PC-3 (cell line): ENCODE data around the gene ZNF487. TPM values are rescaled to one million over a fixed set of nuclear protein-coding genes. Genes with fewer than 3 reads are reported as not detected.
"Not testable (repeated sequence)": the region's sequence is repeated elsewhere in the genome, so short reads cannot be mapped to it uniquely, and the experiment has no call there.

Source experiments
- ATAC-seq: fragments of 200-7000 bp; cut with Tn5 transposase; 2 replicates; pipeline ENCODE4 v1.9.1; 2020; ENCODE audit warnings: mild to moderate bottlenecking, moderate library complexity
- BruUV-seq: library from RNA; stranded (reverse); fragments of 400-500 nt; replicated peaks from 2 replicates; lab custom pipeline; 2021; lab: Mats Ljungman, UMichigan
- CTCF ChIA-PET: fragments of 300-600 bp; sonication (Branson Sonifier 250); formaldehyde crosslinking; loops from one replicate; lab custom pipeline; 2022; ENCODE audit warnings: antibody characterized with exemption; lab: Charles Lee
- POLR2A ChIA-PET: fragments of 300-600 bp; sonication (Branson Sonifier 250); formaldehyde crosslinking; loops from one replicate; lab custom pipeline; 2022; ENCODE audit warnings: antibody characterized with exemption; ENCODE audit not compliant: unreplicated experiment; lab: Charles Lee
- DNase-seq: peaks from one replicate; pipeline ENCODE4 v3.0.0-alpha.2; 2015
- H2AFZ ChIP-seq: fragments of 300-600 bp; sonication (generic); 2 replicates; pipeline ENCODE4 v1.6.0; 2016; ENCODE audit warnings: antibody characterized with exemption, low read length
- H3F3A ChIP-seq: fragments of 300-600 bp; sonication (generic); one replicate; pipeline ENCODE4 v1.6.0; 2017; ENCODE audit warnings: antibody characterized with exemption, low read length, control low read depth, mild to moderate bottlenecking; ENCODE audit not compliant: unreplicated experiment
- H3K27ac ChIP-seq: fragments of 300-600 bp; sonication (generic); 2 replicates; pipeline ENCODE4 v1.5.1; 2016; ENCODE audit warnings: mild to moderate bottlenecking, low read length
- H3K27me3 ChIP-seq: fragments of 300-600 bp; sonication (generic); 2 replicates; pipeline ENCODE4 v1.6.1; 2016; ENCODE audit warnings: low read length, mixed read lengths
- H3K36me3 ChIP-seq: fragments of 300-600 bp; sonication (generic); 2 replicates; pipeline ENCODE4 v1.6.1; 2016; ENCODE audit warnings: low read depth, mixed run types, low read length, mixed read lengths
- H3K4me1 ChIP-seq: fragments of 300-600 bp; sonication (generic); 2 replicates; pipeline ENCODE4 v1.5.1; 2016; ENCODE audit warnings: low read length; ENCODE audit not compliant: insufficient read depth
- H3K4me2 ChIP-seq: fragments of 300-600 bp; sonication (generic); 2 replicates; pipeline ENCODE4 v1.6.0; 2016; ENCODE audit warnings: low read length
- H3K4me3 ChIP-seq: fragments of 300-600 bp; sonication (generic); 2 replicates; pipeline ENCODE4 v1.5.1; 2016; ENCODE audit warnings: mild to moderate bottlenecking, low read length, mixed read lengths
- H3K79me2 ChIP-seq: fragments of 300-600 bp; sonication (generic); 2 replicates; pipeline ENCODE4 v1.6.1; 2017; ENCODE audit warnings: low read length, mixed read lengths
- H3K9ac ChIP-seq: fragments of 300-600 bp; sonication (generic); 2 replicates; pipeline ENCODE4 v1.6.0; 2016; ENCODE audit warnings: mild to moderate bottlenecking, low read length
- H3K9me2 ChIP-seq: fragments of 300-600 bp; sonication (generic); replicated peaks from 2 replicates; pipeline ENCODE4 v1.6.1; 2016; ENCODE audit warnings: mixed run types, low read length, mixed read lengths
- H3K9me3 ChIP-seq: fragments of 300-600 bp; sonication (generic); 2 replicates; pipeline ENCODE4 v1.6.1; 2016; ENCODE audit warnings: low read length, mixed read lengths
- H4K20me1 ChIP-seq: fragments of 300-600 bp; sonication (generic); 2 replicates; pipeline ENCODE4 v1.6.1; 2016; ENCODE audit warnings: low read length, mixed read lengths
- CTCF ChIP-seq: fragments of 300-600 bp; sonication (generic); conservative IDR thresholded peaks from 2 replicates; pipeline ENCODE4 v1.5.1; 2017; ENCODE audit warnings: antibody characterized with exemption, low read depth, mild to moderate bottlenecking, low read length
- EZH2 ChIP-seq: fragments of 300-600 bp; sonication (generic); IDR thresholded peaks from one replicate; pipeline ENCODE4 v1.6.1; 2017; ENCODE audit warnings: antibody characterized with exemption, mild to moderate bottlenecking, low read length; ENCODE audit not compliant: unreplicated experiment
- EZH2phosphoT487 ChIP-seq: fragments of 300-600 bp; sonication (generic); IDR thresholded peaks from 2 replicates; pipeline ENCODE4 v1.6.1; 2018; ENCODE audit warnings: mild to moderate bottlenecking, antibody characterized with exemption, low read length, borderline replicate concordance
- intact Hi-C: fragments of 100-400 bp; cut with micrococcal nuclease; formaldehyde crosslinking; loops from 2 replicates; pipeline ENCODE4 v1.9.0; 2023
- total RNA-seq: library from RNA; depleted of rRNA; stranded (reverse); fragments of >200 nt; gene quantifications from 2 replicates; pipeline ENCODE4 v1.2.3, GENCODE V29; 2014

The ZNF487 gene
- total RNA-seq, 1 experiment from 2014 or later = 9.4 TPM

GRCh38 chr10:43420369-43421200 is 16.3 kb upstream of the ZNF487 start:
- Histone ChIP-seq H3K9me2 (no peaks in the 10 kb centered on the region), H3F3A (peaks cover 7% of the 10 kb centered on the region), H3K4me3 (peak overlapping the region; percentile 71), H3K27me3 (no peaks in the 10 kb centered on the region), H3K4me2 (peak overlapping the region; percentile 91), H3K4me1 (peaks cover 14% of the 10 kb centered on the region), H3K9me3 (no peaks in the 10 kb centered on the region), H4K20me1 (no peaks in the 10 kb centered on the region), H2AFZ (peak overlapping the region; percentile 92), H3K9ac (peak overlapping the region; percentile 82), H3K79me2 (no peaks in the 10 kb centered on the region), H3K36me3 (no peaks in the 10 kb centered on the region), H3K27ac (peak overlapping the region; percentile 68)
- CTCF ChIA-PET = no interaction called here
- ATAC-seq (peak; percentile 92), DNase-seq (peak; percentile 74)
- TF ChIP-seq CTCF (peak; percentile 33; the same call in 1 of the 2 replicates), EZH2 (no peak), EZH2phosphoT487 (peak; percentile 80)
- intact Hi-C loops = loop anchor here (1.0 kb wide), 1 partner anchor 11 kb away; the partner anchor contains the start of gene HNRNPF
- POLR2A ChIA-PET = no interaction called here
- BruUV-seq = no TSS peak

- DNase-seq (no peak), ATAC-seq (no peak)
- Histone ChIP-seq H3K9ac (peak overlapping the region; percentile 82), H3K27ac (peak overlapping the region; percentile 68; the same call in 1 of the 2 replicates), H2AFZ (peak overlapping the region; percentile 92), H3K4me2 (peak overlapping the region; percentile 91), H3K9me2 (no peaks in the 10 kb centered on the region), H3F3A (peaks cover 7% of the 10 kb centered on the region), H3K9me3 (no peaks in the 10 kb centered on the region), H3K4me3 (peak overlapping the region; percentile 71), H3K27me3 (no peaks in the 10 kb centered on the region), H4K20me1 (no peaks in the 10 kb centered on the region), H3K79me2 (no peaks in the 10 kb centered on the region), H3K36me3 (no peaks in the 10 kb centered on the region), H3K4me1 (peaks cover 14% of the 10 kb centered on the region)
- POLR2A ChIA-PET = no interaction called here
- TF ChIP-seq EZH2 (no peak), CTCF (no peak), EZH2phosphoT487 (no peak)
- CTCF ChIA-PET = no interaction called here
- BruUV-seq = TSS peak; percentile 77
- intact Hi-C loops = no loop called here
These were observed 15.8 kb upstream of the ZNF487 start for GRCh38 chr10:43421201-43421507.

- Histone ChIP-seq H3K36me3 (no peaks in the 10 kb centered on the region), H3K4me3 (no peak overlapping the region), H3K4me1 (peaks cover 14% of the 10 kb centered on the region), H3K4me2 (no peak overlapping the region), H3K9me2 (no peaks in the 10 kb centered on the region), H3K9me3 (no peaks in the 10 kb centered on the region), H3K9ac (no peak overlapping the region), H4K20me1 (no peaks in the 10 kb centered on the region), H3K27me3 (no peaks in the 10 kb centered on the region), H2AFZ (no peak overlapping the region), H3K79me2 (no peaks in the 10 kb centered on the region), H3F3A (peaks cover 7% of the 10 kb centered on the region), H3K27ac (no peak overlapping the region)
- POLR2A ChIA-PET = no interaction called here
- ATAC-seq (no peak), DNase-seq (no peak)
- no peak for TF ChIP-seq EZH2
- TF ChIP-seq EZH2phosphoT487 = no peak
- TF ChIP-seq CTCF = no peak
- CTCF ChIA-PET = no interaction called here
- intact Hi-C loops = no loop called here
- BruUV-seq = no TSS peak
These were observed 15.4 kb upstream of the ZNF487 start for GRCh38 chr10:43421519-43421918.

- H3K27me3 ChIP-seq, ATAC-seq, H2AFZ ChIP-seq, H3K79me2 ChIP-seq, POLR2A ChIA-PET, H4K20me1 ChIP-seq, H3K9me3 ChIP-seq, H3K4me3 ChIP-seq, H3K36me3 ChIP-seq, H3K9me2 ChIP-seq, CTCF ChIA-PET, H3K9ac ChIP-seq, DNase-seq, BruUV-seq, intact Hi-C loops, H3K4me2 ChIP-seq, H3F3A ChIP-seq, H3K27ac ChIP-seq: not testable (repeated sequence)
- peaks cover 14% of the 10 kb centered on the region for H3K4me1 ChIP-seq
These were observed 15.0 kb upstream of the ZNF487 start for GRCh38 chr10:43421944-43422343.
